ACC112 (cell line): ENCODE results near the gene OXCT1.

Experiments
- H2AFZ ChIP-seq: fragments of 200-600 bp; sonication (generic); one replicate; pipeline ENCODE4 v1.6.0; 2017; ENCODE audit warnings: antibody characterized with exemption, low read length; ENCODE audit not compliant: unreplicated experiment
- H3K27ac ChIP-seq: fragments of 200-600 bp; sonication (generic); 2 replicates; pipeline ENCODE4 v1.5.1; 2014; ENCODE audit warnings: low read depth, mild to moderate bottlenecking, antibody characterized with exemption, low read length, moderate library complexity
- H3K27me3 ChIP-seq: fragments of 200-600 bp; sonication (generic); 2 replicates; pipeline ENCODE4 v1.6.1; 2014; ENCODE audit warnings: mild to moderate bottlenecking, antibody characterized with exemption, low read length, moderate library complexity, mixed read lengths; ENCODE audit not compliant: insufficient read depth
- H3K36me3 ChIP-seq: fragments of 200-600 bp; sonication (generic); 2 replicates; pipeline ENCODE4 v1.6.1; 2016; ENCODE audit warnings: mild to moderate bottlenecking, antibody characterized with exemption, low read length, moderate library complexity, mixed read lengths; ENCODE audit not compliant: insufficient read depth
- H3K4me1 ChIP-seq: fragments of 200-600 bp; sonication (generic); one replicate; pipeline ENCODE4 v1.6.1; 2016; ENCODE audit warnings: low read length, mixed read lengths; ENCODE audit not compliant: insufficient read depth, unreplicated experiment, control insufficient read depth
- H3K4me3 ChIP-seq: fragments of 200-600 bp; sonication (generic); 2 replicates; pipeline ENCODE4 v1.5.1; 2014; ENCODE audit warnings: mild to moderate bottlenecking, low read depth, low read length
- H3K79me2 ChIP-seq: fragments of 200-600 bp; sonication (generic); one replicate; pipeline ENCODE4 v1.6.0; 2016; ENCODE audit warnings: low read length; ENCODE audit not compliant: control insufficient read depth, unreplicated experiment, insufficient read depth

The OXCT1 gene

DNA sequence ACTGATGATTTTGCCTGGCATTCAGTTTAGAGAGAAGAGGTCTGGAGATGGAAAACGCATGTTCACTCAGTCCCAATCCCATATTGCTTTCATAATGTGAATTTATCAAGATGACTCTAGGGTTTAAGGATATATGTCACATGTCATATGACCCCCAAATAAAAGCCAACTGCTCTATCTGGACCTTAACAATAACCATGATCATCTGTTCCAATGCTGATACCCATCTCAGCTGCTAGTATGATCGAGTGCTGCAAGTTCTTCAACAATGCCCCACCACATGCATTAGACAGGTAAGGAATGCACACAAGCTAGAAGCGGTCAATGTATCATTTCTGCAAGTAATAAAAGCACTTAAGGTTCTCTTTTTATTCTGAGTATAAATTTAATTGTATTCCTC is 91.8 kb downstream of the OXCT1 start:
- H3K4me3 ChIP-seq, result no peak overlapping the region
- no peak overlapping the region for H2AFZ ChIP-seq
- no peak overlapping the region for H3K27ac ChIP-seq
- H3K27me3 ChIP-seq, result no peaks in the 10 kb centered on the region
- H3K4me1 ChIP-seq, result peaks cover 15% of the 10 kb centered on the region
- no peaks in the 10 kb centered on the region for H3K79me2 ChIP-seq
- H3K36me3 ChIP-seq, result peaks cover 6% of the 10 kb centered on the region; the same call in 1 of the 2 replicates

- 0 out of 2 replicates have a peak, but pooled peaks cover 2% of the 10 kb centered on the region for H3K36me3 ChIP-seq
Measured at GRCh38 chr5:41776435-41776834, 93.8 kb downstream of the OXCT1 start.

DNA sequence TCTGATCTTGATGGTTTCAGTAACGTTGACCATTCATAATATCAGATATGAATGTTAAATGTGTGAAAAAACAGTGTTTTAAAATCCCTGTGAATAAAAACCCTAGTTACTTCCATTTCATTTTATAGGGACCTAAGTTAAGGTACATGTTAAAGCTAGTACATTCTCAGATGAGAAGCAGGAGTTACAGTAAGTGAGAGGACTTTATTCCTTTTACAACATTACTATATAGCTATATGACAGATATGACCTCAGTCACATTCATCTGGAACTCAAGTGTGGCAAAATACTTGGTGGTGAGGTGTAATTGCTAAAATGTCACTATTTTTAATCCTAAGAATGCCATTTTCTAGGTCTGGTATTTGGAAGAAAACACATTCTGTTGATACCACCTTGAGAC is 96.4 kb downstream of the OXCT1 start:
- 0 out of 2 replicates have a peak, but pooled peaks cover 2% of the 10 kb centered on the region for H3K36me3 ChIP-seq
- H2AFZ ChIP-seq, result no peak overlapping the region
- H3K4me1 ChIP-seq, result peaks cover 31% of the 10 kb centered on the region
- no peaks in the 10 kb centered on the region for H3K27me3 ChIP-seq
- no peak overlapping the region for H3K27ac ChIP-seq
- no peak overlapping the region for H3K4me3 ChIP-seq
- no peaks in the 10 kb centered on the region for H3K79me2 ChIP-seq

More at GRCh38 chr5:41776435-41776834, 93.8 kb downstream of the OXCT1 start:
- Histone ChIP-seq H3K27me3 (no peaks in the 10 kb centered on the region), H3K4me3 (0 out of 2 replicates have a peak overlapping the region, but pooled peaks have one; percentile 29), H3K79me2 (no peaks in the 10 kb centered on the region), H3K27ac (peak overlapping the region; percentile 40; the same call in 1 of the 2 replicates), H2AFZ (no peak overlapping the region), H3K4me1 (peaks cover 31% of the 10 kb centered on the region)

- Histone ChIP-seq H3K36me3 (no peaks in the 10 kb centered on the region), H3K79me2 (no peaks in the 10 kb centered on the region), H3K27ac (peak overlapping the region; percentile 23), H2AFZ (no peak overlapping the region), H3K4me3 (0 out of 2 replicates have a peak overlapping the region, but pooled peaks have one; percentile 23), H3K4me1 (peaks cover 31% of the 10 kb centered on the region), H3K27me3 (no peaks in the 10 kb centered on the region)
Measured at GRCh38 chr5:41772785-41773442, 97.3 kb downstream of the OXCT1 start.

DNA sequence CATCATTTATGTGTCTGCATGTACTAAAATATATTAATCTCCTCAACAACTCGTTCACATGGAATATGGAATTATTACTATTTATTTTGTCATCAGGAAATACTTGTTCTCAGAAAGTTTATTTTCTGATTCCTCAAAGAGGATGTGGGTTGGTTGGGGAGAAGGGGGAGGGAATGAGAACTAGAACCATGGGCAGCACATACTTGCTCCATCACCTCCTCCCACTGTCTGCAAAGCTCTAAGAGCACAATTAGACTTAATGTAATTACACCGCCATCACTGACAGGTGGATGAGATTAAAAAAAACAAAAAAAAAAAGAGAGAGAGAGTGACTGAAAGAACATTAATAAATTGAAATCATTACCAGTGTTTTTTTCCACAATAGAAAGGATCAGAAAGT is 98.2 kb downstream of the OXCT1 start:
- Histone ChIP-seq H3K27ac (peak overlapping the region; percentile 23; the same call in 1 of the 2 replicates), H2AFZ (no peak overlapping the region), H3K79me2 (no peaks in the 10 kb centered on the region), H3K36me3 (no peaks in the 10 kb centered on the region), H3K4me1 (peaks cover 31% of the 10 kb centered on the region), H3K27me3 (no peaks in the 10 kb centered on the region), H3K4me3 (no peak overlapping the region)

DNA sequence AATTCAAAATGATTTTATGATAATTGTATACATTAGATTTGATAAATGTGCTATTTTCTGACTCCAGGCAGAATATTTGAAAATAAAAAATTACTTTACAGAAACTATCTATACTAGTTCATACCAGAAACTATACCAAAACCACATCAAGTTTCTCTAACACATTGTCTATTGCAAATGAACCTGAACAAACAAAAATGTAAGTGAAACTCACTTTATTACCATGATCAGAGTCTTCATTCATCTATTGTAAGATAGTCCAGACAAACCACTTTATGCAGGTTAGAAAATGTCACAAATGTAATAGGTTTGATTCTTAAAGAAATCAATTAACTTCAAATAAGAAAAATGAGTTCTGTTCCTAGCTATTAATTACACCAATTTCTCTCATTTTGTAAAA is 99.4 kb downstream of the OXCT1 start:
- no peak overlapping the region for H3K27ac ChIP-seq
- no peaks in the 10 kb centered on the region for H3K27me3 ChIP-seq
- no peaks in the 10 kb centered on the region for H3K36me3 ChIP-seq
- no peak overlapping the region for H3K4me3 ChIP-seq
- no peaks in the 10 kb centered on the region for H3K79me2 ChIP-seq
- H2AFZ ChIP-seq, result no peak overlapping the region
- H3K4me1 ChIP-seq, result peaks cover 22% of the 10 kb centered on the region

- no peaks in the 10 kb centered on the region for H3K36me3 ChIP-seq
- H3K27ac ChIP-seq, result no peak overlapping the region
- H2AFZ ChIP-seq, result no peak overlapping the region
- no peaks in the 10 kb centered on the region for H3K79me2 ChIP-seq
- no peaks in the 10 kb centered on the region for H3K27me3 ChIP-seq
- peaks cover 32% of the 10 kb centered on the region for H3K4me1 ChIP-seq
- no peak overlapping the region for H3K4me3 ChIP-seq
Measured at GRCh38 chr5:41768692-41769091, 101.5 kb downstream of the OXCT1 start.

GRCh38 chr5:41764650-41765049 is 105.6 kb downstream of the OXCT1 start:
- Histone ChIP-seq H3K79me2 (no peaks in the 10 kb centered on the region), H3K4me3 (no peak overlapping the region), H3K27ac (no peak overlapping the region), H2AFZ (no peak overlapping the region), H3K4me1 (peaks cover 32% of the 10 kb centered on the region), H3K36me3 (peaks cover 7% of the 10 kb centered on the region; the same call in 1 of the 2 replicates), H3K27me3 (no peaks in the 10 kb centered on the region)

DNA sequence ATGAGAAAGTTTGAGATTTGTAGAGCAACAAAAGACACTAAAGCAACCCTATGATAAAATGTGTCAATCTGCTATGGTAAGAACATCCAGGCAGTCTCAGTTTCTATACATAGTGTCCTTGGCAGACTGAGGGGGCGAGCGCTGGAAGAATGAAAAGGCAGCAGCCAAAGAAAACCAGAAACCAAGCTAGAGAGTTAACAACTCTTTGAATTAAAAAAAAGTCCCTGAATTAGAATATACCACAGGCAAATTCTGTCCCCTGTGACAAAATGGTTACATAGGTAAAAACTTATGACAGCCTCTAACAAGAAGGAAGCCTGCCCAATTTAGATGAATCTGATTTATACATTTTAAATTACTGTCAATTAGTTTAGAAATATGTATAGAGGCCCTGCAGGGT is 106.7 kb downstream of the OXCT1 start:
- H3K36me3 ChIP-seq, result peaks cover 7% of the 10 kb centered on the region; the same call in 1 of the 2 replicates
- H2AFZ ChIP-seq, result no peak overlapping the region
- peaks cover 32% of the 10 kb centered on the region for H3K4me1 ChIP-seq
- H3K4me3 ChIP-seq, result peak overlapping the region; percentile 38
- peak overlapping the region; percentile 49 for H3K27ac ChIP-seq
- no peaks in the 10 kb centered on the region for H3K27me3 ChIP-seq
- H3K79me2 ChIP-seq, result no peaks in the 10 kb centered on the region

GRCh38 chr5:41763081-41763480 is 107.1 kb downstream of the OXCT1 start:
- no peaks in the 10 kb centered on the region for H3K79me2 ChIP-seq
- peak overlapping the region; percentile 49 for H3K27ac ChIP-seq
- H3K4me3 ChIP-seq, result peak overlapping the region; percentile 38
- H3K36me3 ChIP-seq, result peaks cover 7% of the 10 kb centered on the region
- no peak overlapping the region for H2AFZ ChIP-seq
- H3K27me3 ChIP-seq, result no peaks in the 10 kb centered on the region
- peaks cover 32% of the 10 kb centered on the region for H3K4me1 ChIP-seq

GRCh38 chr5:41762426-41762825 is 107.8 kb downstream of the OXCT1 start:
- H3K27me3 ChIP-seq, result no peaks in the 10 kb centered on the region
- peak overlapping the region; percentile 49 for H3K27ac ChIP-seq
- peaks cover 7% of the 10 kb centered on the region for H3K36me3 ChIP-seq

More at GRCh38 chr5:41762426-41762825, 107.8 kb downstream of the OXCT1 start:
- Histone ChIP-seq H3K4me1 (peaks cover 32% of the 10 kb centered on the region), H2AFZ (no peak overlapping the region), H3K4me3 (peak overlapping the region; percentile 38), H3K79me2 (no peaks in the 10 kb centered on the region)
